ENCODE measurements around the gene MIB2. TPM values are rescaled to one million over a fixed set of nuclear protein-coding genes. Genes with fewer than 3 reads are reported as not detected.
"Not testable (repeated sequence)": the region's sequence is repeated elsewhere in the genome, so short reads cannot be mapped to it uniquely, and the experiment has no call there.

The MIB2 gene
- total RNA-seq, 4 donors from 2014 or later, result 33.6 to 99.9 (median 74.6) TPM

DNA sequence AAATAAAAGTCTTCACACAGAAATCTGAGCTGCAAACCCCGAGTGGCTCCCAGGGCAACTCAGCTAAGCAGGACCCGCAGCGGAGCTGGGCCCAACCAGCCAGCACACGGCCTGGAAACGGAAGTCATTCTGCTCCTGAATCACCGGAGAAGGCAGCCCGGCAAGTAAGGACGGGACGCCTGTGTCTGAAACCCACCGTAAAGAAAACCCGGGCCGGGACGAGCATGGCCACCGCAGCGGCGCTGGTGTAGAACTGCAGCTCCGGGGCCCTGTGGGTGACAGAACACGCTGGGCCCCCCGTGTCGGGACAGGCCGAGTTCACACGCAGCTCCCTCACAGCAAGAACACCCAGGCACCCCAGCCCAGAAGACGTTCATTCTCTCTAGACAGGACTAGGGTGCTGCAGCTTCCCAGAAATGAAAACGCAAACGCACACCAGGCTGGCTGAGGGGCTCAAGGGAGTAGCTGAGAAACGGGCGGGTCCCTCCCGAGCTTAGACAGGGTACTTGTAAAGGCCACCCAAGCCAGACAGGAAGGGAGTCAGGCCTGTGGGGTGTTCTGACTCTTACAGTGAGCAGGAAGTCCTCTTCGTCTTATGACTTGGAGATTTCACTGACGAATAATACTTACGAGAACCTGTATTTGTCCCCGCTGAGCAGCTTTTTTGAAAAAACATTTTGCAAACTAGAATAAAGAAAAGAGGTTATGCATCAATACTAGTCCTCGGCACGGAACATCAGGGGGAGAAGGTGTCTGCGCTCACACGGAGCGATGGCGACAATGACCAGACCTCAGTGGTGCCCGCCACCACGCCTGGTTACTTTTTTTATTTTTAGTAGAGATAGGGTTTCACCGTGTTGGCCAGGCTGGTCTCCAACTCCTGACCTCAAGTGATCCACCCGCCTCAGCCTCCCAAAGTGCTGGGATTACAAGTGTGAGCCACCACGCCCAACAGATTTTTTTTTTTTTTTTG is 54.5 kb downstream of the MIB2 start:
- no peak for DNase-seq (ENCODE audit: extremely low spot score)
- 91% methylated on average over 43 of the region's 43 CpGs for WGBS
- Histone ChIP-seq H3K9me3 (no peaks in the 10 kb centered on the region), H3K4me3 (no peak overlapping the region), H3K4me1 (no peaks in the 10 kb centered on the region), H3K36me3 (peaks cover 49 to 85% (median 73%) of the 10 kb centered on the region in 4 donors), H3K27ac (replicated peaks in 1 of 4) (no peak overlapping the region), H3K27me3 (no peaks in the 10 kb centered on the region)
- intact Hi-C loops (cut with DNase I), result no loop called here
- TF ChIP-seq, protein P1, sequence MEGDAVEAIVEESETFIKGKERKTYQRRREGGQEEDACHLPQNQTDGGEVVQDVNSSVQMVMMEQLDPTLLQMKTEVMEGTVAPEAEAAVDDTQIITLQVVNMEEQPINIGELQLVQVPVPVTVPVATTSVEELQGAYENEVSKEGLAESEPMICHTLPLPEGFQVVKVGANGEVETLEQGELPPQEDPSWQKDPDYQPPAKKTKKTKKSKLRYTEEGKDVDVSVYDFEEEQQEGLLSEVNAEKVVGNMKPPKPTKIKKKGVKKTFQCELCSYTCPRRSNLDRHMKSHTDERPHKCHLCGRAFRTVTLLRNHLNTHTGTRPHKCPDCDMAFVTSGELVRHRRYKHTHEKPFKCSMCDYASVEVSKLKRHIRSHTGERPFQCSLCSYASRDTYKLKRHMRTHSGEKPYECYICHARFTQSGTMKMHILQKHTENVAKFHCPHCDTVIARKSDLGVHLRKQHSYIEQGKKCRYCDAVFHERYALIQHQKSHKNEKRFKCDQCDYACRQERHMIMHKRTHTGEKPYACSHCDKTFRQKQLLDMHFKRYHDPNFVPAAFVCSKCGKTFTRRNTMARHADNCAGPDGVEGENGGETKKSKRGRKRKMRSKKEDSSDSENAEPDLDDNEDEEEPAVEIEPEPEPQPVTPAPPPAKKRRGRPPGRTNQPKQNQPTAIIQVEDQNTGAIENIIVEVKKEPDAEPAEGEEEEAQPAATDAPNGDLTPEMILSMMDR (IDR thresholded peaks at IDR 0.05), result no peak
- TF ChIP-seq POLR2A (IDR thresholded peaks at IDR 0.05; ENCODE audit: low read depth), result no peak
- no peak for TF ChIP-seq POLR2AphosphoS5 (IDR thresholded peaks at IDR 0.05)
- no peak for TF ChIP-seq EP300 (IDR thresholded peaks at IDR 0.05)

DNA sequence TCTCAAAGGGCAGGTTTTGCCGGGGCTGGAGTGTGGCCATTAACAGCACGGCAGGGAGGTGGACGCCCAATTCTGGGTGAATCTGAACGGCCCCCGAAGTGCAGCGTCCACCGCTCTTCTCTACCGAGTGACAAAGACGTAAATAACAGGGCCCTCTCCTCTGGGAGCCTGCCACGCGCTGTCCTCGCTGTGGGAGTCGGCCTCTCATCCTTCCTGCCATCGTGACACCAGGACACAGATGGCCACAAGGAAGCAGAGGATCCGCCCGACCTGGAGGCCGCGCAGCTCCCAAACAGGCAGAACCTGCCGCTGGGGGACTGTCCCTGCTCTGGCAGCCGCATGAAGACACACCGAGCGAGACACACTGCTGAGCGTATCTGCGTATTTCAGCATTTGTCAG is 55.6 kb downstream of the MIB2 start:
- intact Hi-C loops (cut with DNase I), result no loop called here
- 97% methylated on average over 24 of the region's 24 CpGs for WGBS
- Histone ChIP-seq H3K36me3 (peaks cover 40 to 79% (median 64%) of the 10 kb centered on the region in 4 donors), H3K27ac (replicated peaks in 1 of 4) (no peak overlapping the region), H3K9me3 (no peaks in the 10 kb centered on the region), H3K4me1 (no peaks in the 10 kb centered on the region), H3K27me3 (no peaks in the 10 kb centered on the region), H3K4me3 (no peak overlapping the region)
- DNase-seq (ENCODE audit: extremely low spot score), result no peak
- no peak for TF ChIP-seq EP300 (IDR thresholded peaks at IDR 0.05)
- TF ChIP-seq POLR2A (IDR thresholded peaks at IDR 0.05; ENCODE audit: low read depth), result no peak
- no peak for TF ChIP-seq POLR2AphosphoS5 (IDR thresholded peaks at IDR 0.05)
- TF ChIP-seq, protein P1 (IDR thresholded peaks at IDR 0.05), result no peak

DNA sequence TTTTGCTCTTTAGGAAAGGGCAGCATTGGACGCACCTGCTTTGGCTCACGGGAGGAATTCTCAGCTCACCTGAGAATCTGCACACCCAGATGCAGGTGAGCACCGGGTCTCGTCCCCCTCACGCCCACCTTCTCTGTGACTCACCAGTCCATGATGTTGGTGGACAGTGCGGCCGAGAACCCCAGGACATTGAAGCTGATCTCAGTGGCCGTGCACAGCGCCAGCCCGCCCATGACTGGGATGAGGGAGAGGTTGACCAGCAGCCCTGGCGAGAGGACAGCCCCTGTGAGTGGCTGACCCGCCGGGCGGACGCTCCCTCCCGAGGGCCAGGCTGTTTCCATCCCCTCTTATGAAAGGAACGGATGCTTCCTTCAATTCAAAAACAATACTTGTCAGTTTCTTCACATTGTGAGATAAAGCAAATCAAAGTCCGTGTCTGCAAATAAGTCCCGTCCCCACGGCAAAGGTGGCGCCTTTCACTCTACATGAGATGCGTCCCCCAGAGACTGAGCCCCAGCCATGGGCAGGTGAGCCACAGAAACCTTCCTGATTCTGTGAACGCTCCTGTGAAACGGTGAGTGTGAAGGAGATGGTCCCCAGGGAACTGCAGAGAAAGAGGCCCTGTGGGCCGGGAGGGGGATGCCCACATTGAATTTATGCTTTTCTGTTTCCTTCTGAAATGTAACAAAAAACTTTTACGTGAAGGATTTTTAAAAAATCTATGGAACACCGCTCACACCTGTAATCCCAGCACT is 56.2 kb downstream of the MIB2 start:
- TF ChIP-seq EP300 (IDR thresholded peaks at IDR 0.05), result no peak
- TF ChIP-seq, protein P1 (IDR thresholded peaks at IDR 0.05), result no peak
- no peak for TF ChIP-seq POLR2AphosphoS5 (IDR thresholded peaks at IDR 0.05)
- no peak for TF ChIP-seq POLR2A (IDR thresholded peaks at IDR 0.05; ENCODE audit: low read depth)
- H3K4me3 ChIP-seq, result no peak overlapping the region
- WGBS, result 92% methylated on average over 26 of the region's 27 CpGs
- H3K36me3 ChIP-seq, result peaks cover 33 to 72% (median 58%) of the 10 kb centered on the region in 4 donors
- H3K4me1 ChIP-seq, result no peaks in the 10 kb centered on the region
- no peaks in the 10 kb centered on the region for H3K9me3 ChIP-seq
- H3K27ac ChIP-seq (replicated peaks in 1 of 4), result no peak overlapping the region
- no peaks in the 10 kb centered on the region for H3K27me3 ChIP-seq
- DNase-seq (ENCODE audit: extremely low spot score), result no peak
- intact Hi-C loops (cut with DNase I), result no loop called here

DNA sequence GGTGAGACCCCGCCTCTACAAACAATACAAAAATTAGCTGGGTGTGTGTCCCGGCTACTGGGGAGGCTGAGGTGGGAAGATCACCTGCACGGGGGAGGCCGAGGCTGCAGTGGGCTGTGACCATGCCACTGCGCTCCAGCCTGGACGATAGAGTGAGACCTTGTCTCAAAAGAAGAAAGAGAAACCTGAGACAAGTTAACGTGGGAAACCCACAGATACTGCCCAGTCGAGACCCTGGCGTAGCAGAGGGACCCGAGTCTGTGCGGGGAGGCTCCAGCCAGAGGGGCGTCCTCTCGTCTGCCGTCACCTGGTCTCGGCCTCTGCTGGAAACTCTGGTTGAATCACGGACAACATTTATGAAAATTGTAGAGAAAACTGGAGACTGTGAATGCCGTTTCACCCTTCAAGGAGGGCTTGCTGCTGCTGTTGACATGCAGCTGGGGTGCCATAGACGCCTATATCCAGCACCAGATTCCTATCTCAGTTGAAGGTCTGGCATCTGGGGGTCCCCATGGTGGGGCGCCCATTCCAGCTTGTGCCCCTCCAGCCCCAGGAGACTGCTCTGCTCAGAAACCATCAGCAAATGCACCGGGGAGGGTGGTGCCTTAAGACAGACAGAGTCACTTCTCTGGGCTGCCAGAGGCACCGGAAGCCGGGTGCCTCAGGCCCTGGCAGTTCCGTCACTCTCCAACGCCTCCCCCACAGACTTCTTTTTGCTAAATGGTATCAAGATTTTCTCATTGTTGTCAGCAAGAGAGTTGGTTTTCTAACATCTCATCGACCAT is 57.1 kb downstream of the MIB2 start:
- intact Hi-C loops (cut with DNase I), result no loop called here
- Histone ChIP-seq H3K27ac (replicated peaks in 1 of 4) (no peak overlapping the region), H3K4me3 (no peak overlapping the region), H3K36me3 (peaks cover 29 to 67% (median 53%) of the 10 kb centered on the region in 4 donors), H3K4me1 (peaks cover 0 to under 1% (median 0%) of the 10 kb centered on the region in 4 donors), H3K9me3 (no peaks in the 10 kb centered on the region), H3K27me3 (no peaks in the 10 kb centered on the region)
- WGBS, result 92% methylated on average over 24 of the region's 25 CpGs
- DNase-seq (ENCODE audit: extremely low spot score), result no peak
- TF ChIP-seq EP300 (IDR thresholded peaks at IDR 0.05) (no peak), POLR2A (IDR thresholded peaks at IDR 0.05; ENCODE audit: low read depth) (no peak), POLR2AphosphoS5 (IDR thresholded peaks at IDR 0.05) (no peak)

DNA sequence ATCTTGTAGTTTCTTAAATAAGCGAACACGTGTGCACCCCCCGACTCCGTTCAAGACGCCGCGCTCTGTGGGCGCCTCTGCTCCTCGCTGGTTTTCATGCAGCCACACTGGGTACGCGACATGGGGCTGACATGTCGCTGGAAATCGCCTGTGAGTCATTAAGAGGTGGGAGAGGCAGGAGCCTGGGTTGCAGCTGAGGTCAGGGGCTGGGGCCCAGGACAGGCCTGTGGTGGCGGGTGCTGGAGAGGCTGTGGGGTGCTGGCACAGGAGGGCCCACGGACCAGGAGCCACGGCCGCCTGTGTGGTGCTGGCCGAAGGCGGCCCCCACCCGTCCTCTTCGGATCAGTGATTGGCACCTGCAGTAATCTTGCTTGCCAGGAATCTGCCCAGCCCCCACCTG is 59.5 kb downstream of the MIB2 start:
- DNase-seq (ENCODE audit: extremely low spot score); intact Hi-C loops (cut with DNase I); H3K27me3 ChIP-seq; H3K27ac ChIP-seq (replicated peaks in 1 of 4); H3K4me3 ChIP-seq; H3K9me3 ChIP-seq: not testable (repeated sequence)
- WGBS, result 92% methylated on average over 17 of the region's 21 CpGs
- peaks cover 11 to 19% (median 16%) of the 10 kb centered on the region in 4 donors for H3K4me1 ChIP-seq
- peaks cover 14 to 45% (median 35%) of the 10 kb centered on the region in 4 donors for H3K36me3 ChIP-seq

DNA sequence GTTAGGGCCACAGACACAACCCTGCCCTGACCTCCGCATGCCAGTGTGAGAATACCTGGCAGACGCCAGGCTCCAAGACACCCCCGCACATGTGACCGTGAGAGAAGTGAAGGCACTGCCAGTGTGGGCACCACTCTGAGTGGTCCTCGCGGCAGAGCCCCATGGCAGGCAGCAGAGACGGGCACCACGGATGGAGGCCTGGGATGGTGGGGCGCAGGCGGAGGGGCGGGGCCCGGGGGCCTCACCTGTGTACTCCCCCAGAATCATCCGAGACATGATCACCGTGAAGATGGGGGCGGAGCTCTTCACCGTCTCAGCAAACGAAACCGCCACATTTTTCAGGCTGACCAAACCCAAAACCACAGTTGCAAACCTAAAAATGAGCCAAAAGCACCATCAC is 59.9 kb downstream of the MIB2 start:
- no CpG with 5 or more reads among the region's 18 CpGs for WGBS
- H3K27ac ChIP-seq (replicated peaks in 1 of 4); intact Hi-C loops (cut with DNase I); H3K9me3 ChIP-seq; DNase-seq (ENCODE audit: extremely low spot score); H3K27me3 ChIP-seq; H3K4me3 ChIP-seq: not testable (repeated sequence)
- peaks cover 13 to 41% (median 32%) of the 10 kb centered on the region in 4 donors for H3K36me3 ChIP-seq
- peaks cover 11 to 19% (median 16%) of the 10 kb centered on the region in 4 donors for H3K4me1 ChIP-seq

DNA sequence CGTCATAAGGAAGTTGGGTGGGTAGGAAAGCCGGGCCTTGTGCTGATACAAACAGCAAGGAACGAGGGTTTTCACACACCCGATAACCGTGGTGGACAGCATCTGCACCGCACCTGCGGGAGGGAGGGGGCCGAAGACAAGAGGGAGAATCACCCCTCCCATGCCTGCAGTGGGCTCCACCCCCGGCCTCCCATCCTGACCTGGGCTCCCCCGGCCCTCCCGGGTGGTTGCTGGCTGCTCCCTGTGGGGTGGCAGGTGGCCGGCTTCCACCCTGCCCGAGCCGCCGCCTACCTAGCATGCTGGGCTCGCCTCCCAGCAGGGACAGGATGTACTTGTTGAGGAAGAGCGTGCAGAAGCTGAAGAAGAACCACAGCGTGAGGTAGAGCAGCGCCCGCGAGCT is 60.8 kb downstream of the MIB2 start:
- H3K27ac ChIP-seq (replicated peaks in 1 of 4); DNase-seq (ENCODE audit: extremely low spot score); intact Hi-C loops (cut with DNase I); H3K27me3 ChIP-seq; H3K4me3 ChIP-seq; H3K9me3 ChIP-seq: not testable (repeated sequence)
- Histone ChIP-seq H3K4me1 (peaks cover 11 to 22% (median 16%) of the 10 kb centered on the region in 4 donors), H3K36me3 (peaks cover 12 to 32% (median 25%) of the 10 kb centered on the region in 4 donors)
- no CpG with 5 or more reads among the region's 21 CpGs for WGBS
